ENCODE data around the gene KCNMA1.

GRCh38 chr10:77537071-77537470 is 100.5 kb downstream of the KCNMA1 start:
- TF ChIP-seq, protein P1, sequence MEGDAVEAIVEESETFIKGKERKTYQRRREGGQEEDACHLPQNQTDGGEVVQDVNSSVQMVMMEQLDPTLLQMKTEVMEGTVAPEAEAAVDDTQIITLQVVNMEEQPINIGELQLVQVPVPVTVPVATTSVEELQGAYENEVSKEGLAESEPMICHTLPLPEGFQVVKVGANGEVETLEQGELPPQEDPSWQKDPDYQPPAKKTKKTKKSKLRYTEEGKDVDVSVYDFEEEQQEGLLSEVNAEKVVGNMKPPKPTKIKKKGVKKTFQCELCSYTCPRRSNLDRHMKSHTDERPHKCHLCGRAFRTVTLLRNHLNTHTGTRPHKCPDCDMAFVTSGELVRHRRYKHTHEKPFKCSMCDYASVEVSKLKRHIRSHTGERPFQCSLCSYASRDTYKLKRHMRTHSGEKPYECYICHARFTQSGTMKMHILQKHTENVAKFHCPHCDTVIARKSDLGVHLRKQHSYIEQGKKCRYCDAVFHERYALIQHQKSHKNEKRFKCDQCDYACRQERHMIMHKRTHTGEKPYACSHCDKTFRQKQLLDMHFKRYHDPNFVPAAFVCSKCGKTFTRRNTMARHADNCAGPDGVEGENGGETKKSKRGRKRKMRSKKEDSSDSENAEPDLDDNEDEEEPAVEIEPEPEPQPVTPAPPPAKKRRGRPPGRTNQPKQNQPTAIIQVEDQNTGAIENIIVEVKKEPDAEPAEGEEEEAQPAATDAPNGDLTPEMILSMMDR (IDR thresholded peaks at IDR 0.05), result no peak
- no peak for TF ChIP-seq POLR2AphosphoS5 (IDR thresholded peaks at IDR 0.05)
- TF ChIP-seq POLR2A (IDR thresholded peaks at IDR 0.05), result no peak
